Activated T-helper 17 cell treated with anti-CD3 and anti-CD28 coated beads, Interleukin-2, amount 50 U/mL, for 72 hours (primary cell): Measurements from ENCODE around the gene NAPSA. TPM values are rescaled to one million over a fixed set of nuclear protein-coding genes. Genes with fewer than 3 reads are reported as not detected.
A peak's percentile ranks its signal among the peaks of the same experiment; 100 is the strongest.
"Not testable (repeated sequence)": the region's sequence is repeated elsewhere in the genome, so short reads cannot be mapped to it uniquely, and the experiment has no call there.

Experiments
- ATAC-seq: fragments of 150-1000 bp; cut with Tn5 transposase; replicated peaks from 2 replicates; pipeline ENCODE4 v1.10.0; 2021; ENCODE audit warnings: mild to moderate bottlenecking, moderate library complexity
- H3K27ac Mint-ChIP-seq: one replicate; pipeline ENCODE4 v1.8.0; 2022; ENCODE audit warnings: mixed read lengths
- H3K27me3 Mint-ChIP-seq: one replicate; pipeline ENCODE4 v1.8.0; 2022; ENCODE audit warnings: mixed read lengths
- H3K36me3 Mint-ChIP-seq: one replicate; pipeline ENCODE4 v1.8.0; 2022; ENCODE audit warnings: low read depth, mild to moderate bottlenecking, mixed read lengths
- H3K4me1 Mint-ChIP-seq: one replicate; pipeline ENCODE4 v1.8.0; 2022; ENCODE audit warnings: mixed read lengths
- H3K4me3 Mint-ChIP-seq: one replicate; pipeline ENCODE4 v1.8.0; 2022; ENCODE audit warnings: mild to moderate bottlenecking, mixed read lengths
- H3K9me3 Mint-ChIP-seq: one replicate; pipeline ENCODE4 v1.8.0; 2022; ENCODE audit warnings: mixed read lengths
- total RNA-seq, 2 donors: library from RNA; stranded (reverse); gene quantifications; one replicate each; pipeline ENCODE4 v1.2.3, GENCODE V29; 2022

NAPSA gene
- total RNA-seq, 2 donors from 2014 or later, result 54.6 to 86.0 TPM

GRCh38 chr19:50393589-50393988, 28.1 kb upstream of the NAPSA start:
- Mint-ChIP-seq H3K9me3 (no peaks in the 10 kb centered on the region), H3K27ac (no peak overlapping the region), H3K4me1 (peaks cover 7% of the 10 kb centered on the region), H3K4me3 (no peak overlapping the region), H3K27me3 (no peaks in the 10 kb centered on the region), H3K36me3 (peaks cover 72% of the 10 kb centered on the region)
- no peak for ATAC-seq

- no peaks in the 10 kb centered on the region for H3K27me3 Mint-ChIP-seq
- no peak overlapping the region for H3K27ac Mint-ChIP-seq
- H3K4me3 Mint-ChIP-seq, result no peak overlapping the region
- no peak for ATAC-seq
- peaks cover 4% of the 10 kb centered on the region for H3K4me1 Mint-ChIP-seq
- H3K36me3 Mint-ChIP-seq, result peaks cover 72% of the 10 kb centered on the region
- H3K9me3 Mint-ChIP-seq, result no peaks in the 10 kb centered on the region
Measured at GRCh38 chr19:50392759-50393158, 27.3 kb upstream of the NAPSA start.

- not testable (repeated sequence) for H3K27me3 Mint-ChIP-seq, H3K9me3 Mint-ChIP-seq, ATAC-seq, H3K4me3 Mint-ChIP-seq, H3K27ac Mint-ChIP-seq, H3K4me1 Mint-ChIP-seq
- peaks cover 84% of the 10 kb centered on the region for H3K36me3 Mint-ChIP-seq
Measured at GRCh38 chr19:50390952-50391351, 25.5 kb upstream of the NAPSA start.

GRCh38 chr19:50390295-50390694, 24.9 kb upstream of the NAPSA start:
- not testable (repeated sequence) for H3K4me3 Mint-ChIP-seq, H3K4me1 Mint-ChIP-seq, H3K27ac Mint-ChIP-seq, H3K27me3 Mint-ChIP-seq, H3K9me3 Mint-ChIP-seq, ATAC-seq
- peaks cover 84% of the 10 kb centered on the region for H3K36me3 Mint-ChIP-seq

GRCh38 chr19:50387868-50388245, 22.4 kb upstream of the NAPSA start:
- peak overlapping the region; percentile 30 for H3K4me3 Mint-ChIP-seq
- peaks cover 92% of the 10 kb centered on the region for H3K36me3 Mint-ChIP-seq
- no peaks in the 10 kb centered on the region for H3K9me3 Mint-ChIP-seq
- peaks cover 26% of the 10 kb centered on the region for H3K4me1 Mint-ChIP-seq
- peak overlapping the region; percentile 63 for H3K27ac Mint-ChIP-seq
- H3K27me3 Mint-ChIP-seq, result no peaks in the 10 kb centered on the region
- no peak for ATAC-seq

GRCh38 chr19:50387176-50387867, 21.9 kb upstream of the NAPSA start:
- H3K9me3 Mint-ChIP-seq, result no peaks in the 10 kb centered on the region
- peak overlapping the region; percentile 30 for H3K4me3 Mint-ChIP-seq
- no peak for ATAC-seq
- peaks cover 88% of the 10 kb centered on the region for H3K36me3 Mint-ChIP-seq
- H3K27ac Mint-ChIP-seq, result peak overlapping the region; percentile 63
- peaks cover 26% of the 10 kb centered on the region for H3K4me1 Mint-ChIP-seq
- H3K27me3 Mint-ChIP-seq, result no peaks in the 10 kb centered on the region

GRCh38 chr19:50384685-50385535, 19.5 kb upstream of the NAPSA start:
- no peaks in the 10 kb centered on the region for H3K27me3 Mint-ChIP-seq
- no peaks in the 10 kb centered on the region for H3K9me3 Mint-ChIP-seq
- peak overlapping the region; percentile 88 for H3K27ac Mint-ChIP-seq
- ATAC-seq, result no peak
- peaks cover 26% of the 10 kb centered on the region for H3K4me1 Mint-ChIP-seq
- H3K36me3 Mint-ChIP-seq, result peaks cover 84% of the 10 kb centered on the region
- H3K4me3 Mint-ChIP-seq, result peak overlapping the region; percentile 96

GRCh38 chr19:50383852-50384684, 18.6 kb upstream of the NAPSA start, which contains the start of gene POLD1:
Gene POLD1, plus strand, starts transcription at chr19:50384347. Its CDS starts 14,505 bp downstream, at chr19:50398852.
- Mint-ChIP-seq H3K36me3 (peaks cover 88% of the 10 kb centered on the region), H3K27me3 (no peaks in the 10 kb centered on the region), H3K4me3 (peak within 1 kb of the TSS; percentile 96), H3K4me1 (peaks cover 26% of the 10 kb centered on the region), H3K27ac (peak within 1 kb of the TSS; percentile 88), H3K9me3 (no peaks in the 10 kb centered on the region)
- peak; percentile 93 for ATAC-seq

GRCh38 chr19:50383001-50383851, 17.8 kb upstream of the NAPSA start:
- peak overlapping the region; percentile 88 for H3K27ac Mint-ChIP-seq
- peaks cover 88% of the 10 kb centered on the region for H3K36me3 Mint-ChIP-seq
- peaks cover 26% of the 10 kb centered on the region for H3K4me1 Mint-ChIP-seq
- H3K4me3 Mint-ChIP-seq, result peak overlapping the region; percentile 96
- no peak for ATAC-seq
- H3K27me3 Mint-ChIP-seq, result no peaks in the 10 kb centered on the region
- H3K9me3 Mint-ChIP-seq, result no peaks in the 10 kb centered on the region

GRCh38 chr19:50381881-50382729, 16.7 kb upstream of the NAPSA start:
- no peak for ATAC-seq
- peaks cover 20% of the 10 kb centered on the region for H3K4me1 Mint-ChIP-seq
- no peak overlapping the region for H3K27ac Mint-ChIP-seq
- no peaks in the 10 kb centered on the region for H3K27me3 Mint-ChIP-seq
- peaks cover 88% of the 10 kb centered on the region for H3K36me3 Mint-ChIP-seq
- no peaks in the 10 kb centered on the region for H3K9me3 Mint-ChIP-seq
- H3K4me3 Mint-ChIP-seq, result no peak overlapping the region

GRCh38 chr19:50380751-50381151, 15.3 kb upstream of the NAPSA start:
- H3K27me3 Mint-ChIP-seq, result no peaks in the 10 kb centered on the region

GRCh38 chr19:50380137-50380536, 14.7 kb upstream of the NAPSA start:
- Mint-ChIP-seq H3K4me3 (no peak overlapping the region), H3K36me3 (peaks cover 80% of the 10 kb centered on the region), H3K4me1 (peaks cover 19% of the 10 kb centered on the region), H3K27me3 (no peaks in the 10 kb centered on the region), H3K27ac (no peak overlapping the region), H3K9me3 (no peaks in the 10 kb centered on the region)
- no peak for ATAC-seq

More at GRCh38 chr19:50380751-50381151, 15.3 kb upstream of the NAPSA start:
- Mint-ChIP-seq H3K9me3 (no peaks in the 10 kb centered on the region), H3K4me1 (peaks cover 22% of the 10 kb centered on the region), H3K36me3 (peaks cover 87% of the 10 kb centered on the region), H3K27ac (no peak overlapping the region), H3K4me3 (no peak overlapping the region)
- no peak for ATAC-seq

- Mint-ChIP-seq H3K36me3 (peaks cover 75% of the 10 kb centered on the region), H3K4me3 (no peak overlapping the region), H3K4me1 (peaks cover 15% of the 10 kb centered on the region), H3K27ac (no peak overlapping the region), H3K27me3 (no peaks in the 10 kb centered on the region), H3K9me3 (no peaks in the 10 kb centered on the region)
- no peak for ATAC-seq
Measured at GRCh38 chr19:50379602-50380001, 14.2 kb upstream of the NAPSA start.
